Ishikawa (cell line): Measurements from ENCODE around the gene RPL13.

Experiments
- CEBPB ChIP-seq: IDR thresholded peaks from 2 replicates; pipeline ENCODE4 v1.6.1; 2012
- CREB1 ChIP-seq: IDR thresholded peaks from 2 replicates; pipeline ENCODE4 v1.6.1; 2012; ENCODE audit warnings: low read depth
- EGR1 ChIP-seq: IDR thresholded peaks from 2 replicates; pipeline ENCODE4 v1.6.1; 2012
- EP300 ChIP-seq: IDR thresholded peaks from 2 replicates; pipeline ENCODE4 v1.6.1; 2012; ENCODE audit warnings: borderline replicate concordance
- FOXM1 ChIP-seq: IDR thresholded peaks from 2 replicates; pipeline ENCODE4 v1.6.1; 2012; ENCODE audit warnings: low read depth, borderline replicate concordance
- MAX ChIP-seq: IDR thresholded peaks from 2 replicates; pipeline ENCODE4 v1.6.1; 2012
- NFIC ChIP-seq: IDR thresholded peaks from 2 replicates; pipeline ENCODE4 v1.6.1; 2012
- RAD21 ChIP-seq: IDR thresholded peaks from 2 replicates; pipeline ENCODE4 v1.6.1; 2012; ENCODE audit warnings: low read depth
- REST ChIP-seq: IDR thresholded peaks from 2 replicates; pipeline ENCODE4 v1.6.1; 2012; ENCODE audit warnings: low read depth, mild to moderate bottlenecking
- TAF1 ChIP-seq: IDR thresholded peaks from 2 replicates; pipeline ENCODE4 v1.6.1; 2012; ENCODE audit warnings: low read depth, mild to moderate bottlenecking
- TCF12 ChIP-seq: IDR thresholded peaks from 2 replicates; pipeline ENCODE4 v1.6.1; 2012; ENCODE audit warnings: low read depth
- TEAD4 ChIP-seq: IDR thresholded peaks from 2 replicates; pipeline ENCODE4 v1.6.1; 2012
- USF1 ChIP-seq: IDR thresholded peaks from 2 replicates; pipeline ENCODE4 v1.6.1; 2012
- YY1 ChIP-seq: IDR thresholded peaks from 2 replicates; pipeline ENCODE4 v1.6.1; 2012; ENCODE audit warnings: low read depth
- ZBTB7A ChIP-seq: IDR thresholded peaks from 2 replicates; pipeline ENCODE4 v1.6.1; 2012; ENCODE audit warnings: low read depth

Gene RPL13

GRCh38 chr16:89582614-89583196 is 22.2 kb downstream of the RPL13 start:
- TF ChIP-seq RAD21 (no peak), MAX (no peak)

GRCh38 chr16:89583197-89583894 is 22.9 kb downstream of the RPL13 start:
- no peak for TF ChIP-seq CEBPB
- TF ChIP-seq REST: no peak
- TF ChIP-seq TAF1: no peak
- no peak for TF ChIP-seq RAD21
- no peak for TF ChIP-seq EP300
- no peak for TF ChIP-seq EGR1
- no peak for TF ChIP-seq MAX

- TF ChIP-seq ZBTB7A: no peak
- no peak for TF ChIP-seq REST
- TF ChIP-seq TCF12: no peak
- TF ChIP-seq TEAD4: no peak
- TF ChIP-seq EP300: no peak
- TF ChIP-seq NFIC: no peak
- TF ChIP-seq CEBPB: no peak
- TF ChIP-seq EGR1: no peak
- TF ChIP-seq CREB1: no peak
- TF ChIP-seq YY1: no peak
- TF ChIP-seq MAX: no peak
- TF ChIP-seq FOXM1: no peak
- no peak for TF ChIP-seq RAD21
Measured at GRCh38 chr16:89583895-89584644, 23.6 kb downstream of the RPL13 start.

- TF ChIP-seq MAX (no peak), USF1 (no peak), CREB1 (no peak), ZBTB7A (no peak), REST (no peak), TEAD4 (no peak), EP300 (no peak), FOXM1 (no peak), YY1 (no peak), RAD21 (no peak), CEBPB (no peak), TAF1 (no peak), NFIC (no peak), EGR1 (no peak), TCF12 (no peak)
Measured at GRCh38 chr16:89584768-89585549, 24.5 kb downstream of the RPL13 start.
